Omental fat pad (tissue), 4 donors: ENCODE results near the gene FGFR2. TPM values are rescaled to one million over a fixed set of nuclear protein-coding genes. Genes with fewer than 3 reads are reported as not detected.

Source experiments
- ATAC-seq: fragments of 150-250 bp; one replicate; pipeline ENCODE4 v1.9.1; 2016; ENCODE audit warnings: mild to moderate bottlenecking, moderate library complexity; ENCODE audit not compliant: low FRiP score
- DNase-seq: peaks from one replicate; pipeline ENCODE4 v3.0.0-alpha.2; 2019; ENCODE audit warnings: low spot score
- total RNA-seq, 4 donors: library from RNA; depleted of rRNA; stranded (reverse); fragments of >200 nt; gene quantifications; one replicate each; pipeline ENCODE4 v1.1.0, GENCODE V29; 2016
- TF ChIP-seq, protein P1 (sequence below), 3 donors: fragments of 450-650 bp; IDR thresholded peaks; one replicate each; pipeline ENCODE4 v1.5.1; 2016 to 2017; ENCODE audit warnings: antibody characterized with exemption in 3 of 3, mild to moderate bottlenecking in 3 of 3, moderate library complexity in 2 of 3

FGFR2 gene
- total RNA-seq, 4 donors from 2014 or later: 2.0 to 8.4 (median 2.4) TPM

DNA sequence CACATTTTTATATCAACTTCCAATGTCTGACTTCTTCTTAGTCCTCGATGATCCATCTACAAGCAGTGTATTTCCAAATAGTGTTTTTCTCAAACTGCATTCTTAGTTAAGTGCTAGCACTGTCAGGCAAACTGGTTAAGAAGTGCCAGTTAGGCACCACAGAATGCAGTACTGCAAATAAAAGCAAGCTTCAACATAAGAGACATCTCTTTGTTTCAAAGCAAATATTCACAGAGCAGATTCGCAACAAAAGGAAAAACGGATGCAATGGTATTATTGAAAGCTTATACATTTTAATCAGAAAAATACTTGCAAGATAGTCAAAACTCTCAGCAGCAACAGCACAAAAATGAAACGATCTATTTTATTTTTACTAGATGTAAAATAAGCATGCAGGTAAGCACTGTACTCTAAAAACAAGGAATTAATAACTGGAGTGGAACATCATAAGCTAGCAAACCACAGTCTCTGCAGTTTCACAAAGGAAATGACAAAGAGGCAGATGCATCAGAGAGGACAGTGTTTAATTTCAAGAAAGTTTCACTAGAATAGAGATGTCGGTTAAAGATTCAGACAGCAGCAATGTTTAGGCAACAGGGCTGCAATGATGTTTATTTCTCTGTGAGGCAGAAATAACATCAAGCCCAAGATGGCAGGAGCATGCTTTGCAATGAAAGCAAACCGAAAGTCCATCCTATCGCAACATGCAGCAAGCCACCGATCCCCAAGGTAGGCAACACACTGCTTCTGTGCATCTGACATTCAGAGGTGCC lies 82.0 kb downstream of the FGFR2 start:
- ATAC-seq: no peak
- DNase-seq: no peak
- TF ChIP-seq, protein P1, sequence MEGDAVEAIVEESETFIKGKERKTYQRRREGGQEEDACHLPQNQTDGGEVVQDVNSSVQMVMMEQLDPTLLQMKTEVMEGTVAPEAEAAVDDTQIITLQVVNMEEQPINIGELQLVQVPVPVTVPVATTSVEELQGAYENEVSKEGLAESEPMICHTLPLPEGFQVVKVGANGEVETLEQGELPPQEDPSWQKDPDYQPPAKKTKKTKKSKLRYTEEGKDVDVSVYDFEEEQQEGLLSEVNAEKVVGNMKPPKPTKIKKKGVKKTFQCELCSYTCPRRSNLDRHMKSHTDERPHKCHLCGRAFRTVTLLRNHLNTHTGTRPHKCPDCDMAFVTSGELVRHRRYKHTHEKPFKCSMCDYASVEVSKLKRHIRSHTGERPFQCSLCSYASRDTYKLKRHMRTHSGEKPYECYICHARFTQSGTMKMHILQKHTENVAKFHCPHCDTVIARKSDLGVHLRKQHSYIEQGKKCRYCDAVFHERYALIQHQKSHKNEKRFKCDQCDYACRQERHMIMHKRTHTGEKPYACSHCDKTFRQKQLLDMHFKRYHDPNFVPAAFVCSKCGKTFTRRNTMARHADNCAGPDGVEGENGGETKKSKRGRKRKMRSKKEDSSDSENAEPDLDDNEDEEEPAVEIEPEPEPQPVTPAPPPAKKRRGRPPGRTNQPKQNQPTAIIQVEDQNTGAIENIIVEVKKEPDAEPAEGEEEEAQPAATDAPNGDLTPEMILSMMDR (IDR thresholded peaks at IDR 0.05): no peak

DNA sequence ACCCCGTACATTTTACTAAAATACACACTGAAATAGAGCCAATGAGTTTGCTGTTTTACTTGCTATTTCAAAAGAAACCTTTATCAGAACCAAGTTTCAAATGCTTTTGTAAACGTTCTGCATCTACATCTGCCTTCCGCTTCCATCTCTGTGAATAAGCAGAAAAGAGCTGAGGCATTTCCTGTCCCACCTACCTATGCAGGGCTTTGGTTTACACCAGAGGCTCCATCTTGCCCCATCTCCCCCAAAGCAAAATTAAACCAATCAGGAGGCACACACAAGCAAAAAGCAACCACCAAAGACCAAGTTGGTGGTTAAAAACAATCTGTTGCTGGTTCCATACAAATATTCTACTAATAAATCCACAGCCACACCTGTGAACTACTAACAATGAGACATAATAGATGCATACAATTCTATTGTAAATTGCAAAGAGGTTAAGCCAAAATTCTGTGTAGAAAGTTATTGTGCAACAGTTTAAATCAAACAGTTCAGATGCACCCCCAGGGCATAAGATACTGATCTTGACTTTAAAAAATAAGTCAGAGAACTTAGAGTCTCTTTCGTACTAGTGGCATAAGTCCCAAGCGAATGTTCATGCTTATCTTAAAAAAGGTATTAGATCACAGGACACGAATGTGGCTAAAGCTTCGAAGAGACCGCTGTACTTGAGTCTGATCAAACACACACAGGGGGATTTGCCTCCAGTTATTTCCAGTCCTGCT lies 83.9 kb downstream of the FGFR2 start:
- DNase-seq (no peak), ATAC-seq (no peak)
- TF ChIP-seq, protein P1 (IDR thresholded peaks at IDR 0.05): no peak

DNA sequence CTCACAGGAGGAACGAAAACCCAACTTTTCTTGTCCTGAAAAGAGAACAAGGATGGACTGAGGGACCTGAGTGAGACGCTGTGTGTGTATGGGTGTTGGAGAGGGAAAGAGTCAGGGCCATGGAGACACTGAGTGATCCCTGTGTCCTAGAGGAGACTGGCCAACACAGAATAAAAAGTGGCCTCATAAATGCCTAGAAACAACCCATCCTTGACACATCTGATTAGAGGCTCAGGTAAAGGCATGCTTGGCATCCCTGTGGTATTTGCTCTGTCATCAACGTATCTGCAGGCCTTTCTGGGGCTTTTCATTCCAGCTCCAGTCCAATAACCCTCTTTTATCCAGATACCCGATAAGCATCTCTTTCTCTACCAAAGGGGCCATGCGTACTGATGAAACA lies 86.3 kb downstream of the FGFR2 start:
- ATAC-seq: no peak
- TF ChIP-seq, protein P1 (IDR thresholded peaks at IDR 0.05): no peak

DNA sequence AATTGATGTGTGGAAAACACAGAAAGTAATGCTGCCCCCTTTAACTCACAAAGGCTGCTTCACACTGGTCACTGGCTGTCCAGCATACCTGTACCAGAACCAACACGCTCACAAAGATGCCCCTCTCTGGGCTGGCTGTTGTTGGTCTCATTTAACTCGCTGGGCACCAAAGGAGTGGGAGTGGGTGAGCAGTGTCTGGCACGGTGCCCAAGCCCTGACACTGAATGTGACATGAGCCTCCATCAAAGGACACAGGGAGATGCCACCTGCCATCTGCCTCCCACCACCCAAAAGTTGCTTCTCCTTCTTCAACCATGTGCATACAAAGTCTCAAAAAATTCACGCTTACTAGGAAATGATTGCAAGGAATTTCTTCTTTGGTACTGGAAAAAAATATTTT lies 86.8 kb downstream of the FGFR2 start:
- ATAC-seq (no peak), DNase-seq (no peak)
- TF ChIP-seq, protein P1 (IDR thresholded peaks at IDR 0.05): no peak

More for the DNA sequence above, 86.3 kb downstream of the FGFR2 start:
- no peak for DNase-seq

DNA sequence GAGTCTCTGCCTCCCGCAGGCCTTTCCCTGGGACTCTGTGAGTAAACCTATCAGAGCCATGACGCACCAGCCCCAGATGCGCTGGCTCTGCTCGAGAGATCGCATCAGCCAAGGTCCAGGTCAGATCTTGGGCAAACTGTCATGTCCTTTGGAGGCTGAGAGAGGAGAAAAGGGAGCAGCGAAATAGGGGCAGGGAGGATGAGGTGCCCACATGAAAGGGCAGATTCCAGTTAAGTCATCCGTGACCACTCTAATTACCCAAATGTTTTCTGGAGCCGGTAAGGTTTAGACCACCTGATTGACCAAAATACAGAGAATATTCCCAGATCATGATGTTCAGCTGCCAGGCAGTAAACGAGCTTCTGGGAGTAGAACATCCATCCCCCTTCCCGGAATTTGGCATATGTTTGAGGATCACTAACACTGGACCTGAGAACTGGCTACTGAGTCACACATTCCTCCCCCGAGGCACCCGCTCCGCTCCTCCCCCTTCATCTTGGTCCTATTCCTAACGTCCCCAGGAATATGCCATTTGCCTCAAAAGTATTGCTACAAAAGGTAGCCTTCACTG lies 88.0 kb downstream of the FGFR2 start:
- ATAC-seq (no peak), DNase-seq (no peak)
- TF ChIP-seq, protein P1 (IDR thresholded peaks at IDR 0.05): no peak

DNA sequence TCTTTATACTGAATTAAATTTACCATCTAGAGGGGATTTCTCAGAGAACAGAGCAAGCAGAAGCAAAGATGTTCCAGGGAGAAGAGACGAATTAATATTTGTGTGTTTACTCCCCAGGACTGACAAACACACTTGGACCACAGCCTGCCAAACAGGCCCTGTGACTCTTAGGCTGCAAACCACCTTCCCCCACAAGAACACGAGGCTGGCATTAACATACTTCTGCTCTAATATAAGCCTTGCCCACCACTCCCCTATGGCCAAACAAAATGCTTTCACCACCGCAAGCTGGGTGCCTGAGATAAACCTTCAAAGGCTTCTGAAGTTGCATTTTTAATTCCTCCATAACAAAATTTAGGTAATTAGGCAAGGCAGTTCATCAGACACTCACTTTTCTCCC lies 88.4 kb downstream of the FGFR2 start:
- DNase-seq: no peak

More for the DNA sequence above, 88.4 kb downstream of the FGFR2 start:
- TF ChIP-seq, protein P1 (IDR thresholded peaks at IDR 0.05): no peak
- no peak for ATAC-seq
